ENCODE measurements around the gene MGLL.

DNA sequence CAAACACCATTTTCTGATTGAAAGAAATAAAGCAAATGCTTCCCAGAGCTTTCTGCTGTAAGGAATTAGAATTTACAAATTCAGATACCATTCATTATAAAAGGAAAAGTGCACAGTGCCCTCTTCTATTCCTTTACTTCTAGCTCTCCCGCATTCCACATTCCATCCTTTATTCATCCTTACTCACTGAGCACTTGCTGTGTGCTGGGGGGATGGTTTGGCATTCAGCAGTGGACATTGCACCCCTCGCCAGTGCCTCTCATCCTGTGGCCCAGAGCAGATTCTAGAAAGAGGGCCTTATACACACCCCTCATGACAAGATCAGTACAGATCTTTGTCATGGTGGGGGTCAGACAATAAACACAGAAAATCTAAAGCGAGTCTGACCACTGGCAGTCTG, 73.0 kb downstream of the MGLL start:
- TF ChIP-seq GATA2 (IDR thresholded peaks at IDR 0.05; ENCODE audit: low read depth, low read length) (no peak), GATA3 (IDR thresholded peaks at IDR 0.05; ENCODE audit: low read depth, low read length) (no peak)
